ENCODE results near the gene ACP3. TPM values are rescaled to one million over a fixed set of nuclear protein-coding genes. Genes with fewer than 3 reads are reported as not detected.
A peak's percentile ranks its signal among the peaks of the same experiment; 100 is the strongest.

Gene ACP3, protein sequence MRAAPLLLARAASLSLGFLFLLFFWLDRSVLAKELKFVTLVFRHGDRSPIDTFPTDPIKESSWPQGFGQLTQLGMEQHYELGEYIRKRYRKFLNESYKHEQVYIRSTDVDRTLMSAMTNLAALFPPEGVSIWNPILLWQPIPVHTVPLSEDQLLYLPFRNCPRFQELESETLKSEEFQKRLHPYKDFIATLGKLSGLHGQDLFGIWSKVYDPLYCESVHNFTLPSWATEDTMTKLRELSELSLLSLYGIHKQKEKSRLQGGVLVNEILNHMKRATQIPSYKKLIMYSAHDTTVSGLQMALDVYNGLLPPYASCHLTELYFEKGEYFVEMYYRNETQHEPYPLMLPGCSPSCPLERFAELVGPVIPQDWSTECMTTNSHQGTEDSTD
- 0.28 and 0.54 TPM in 2 replicates for total RNA-seq (2012; rRNA removed)
- polyA plus RNA-seq (2012; rRNA removed): 0.36 and 0.53 TPM in 2 replicates
- polyA plus RNA-seq (2012; cell fraction: cytosol; rRNA removed): 0.13 and 0.25 TPM in 2 replicates
- polyA plus RNA-seq (2012; cell fraction: nucleus; rRNA removed; ENCODE audit: low replicate concordance): 0.07 and 0.25 TPM in 2 replicates
- Bru-seq, nascent RNA: percentile 26 among the genes with signal in this experiment
- percentile 29 among the genes with signal in this experiment for BruChase-seq, experiment 1, labeled RNA remaining after a 6-hour chase
- percentile 18 among the genes with signal in this experiment for BruChase-seq, experiment 2, labeled RNA remaining after a 2-hour chase
- long read RNA-seq, partial matches to known transcripts: 1 of 5 reads
- long read RNA-seq, other reads (novel, unspliced or antisense): 1 of 5 reads

DNA sequence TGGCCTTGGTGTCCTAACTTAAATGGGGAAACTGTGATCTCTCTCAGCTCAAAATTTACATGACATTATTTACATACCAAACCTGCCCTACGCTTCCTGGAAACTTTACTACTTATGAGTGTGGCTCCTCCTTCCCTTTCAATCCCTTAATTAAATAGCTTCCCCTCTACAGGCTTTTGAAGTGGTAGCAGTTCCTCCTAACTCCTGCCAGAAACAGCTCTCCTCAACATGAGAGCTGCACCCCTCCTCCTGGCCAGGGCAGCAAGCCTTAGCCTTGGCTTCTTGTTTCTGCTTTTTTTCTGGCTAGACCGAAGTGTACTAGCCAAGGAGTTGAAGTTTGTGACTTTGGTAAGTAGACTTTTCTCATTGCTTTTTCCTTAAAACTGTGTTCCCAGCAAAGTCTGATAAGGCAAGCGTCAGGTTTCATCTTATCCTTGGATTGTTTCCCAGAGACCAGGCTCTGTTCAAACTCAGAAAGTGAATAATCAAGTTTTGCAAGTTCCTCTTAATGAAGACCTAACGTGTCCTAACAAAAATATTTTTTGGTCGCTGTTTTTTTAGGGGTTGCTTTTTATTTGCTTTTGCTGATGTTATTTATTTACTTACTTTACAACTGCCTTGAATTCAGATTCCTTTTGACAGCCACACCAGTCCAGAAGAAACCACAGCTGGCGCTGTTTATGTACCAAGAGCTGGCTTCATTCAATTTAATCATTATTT lies at the start of gene ACP3:
Gene ACP3, plus strand, starts transcription at position 179 of the 720 bp plus-strand sequence. Its CDS starts 50 bp downstream, at position 229.
- Histone ChIP-seq H4K91ac (ENCODE audit: insufficient read depth, low read depth, low read length) (no peak within 1 kb of the TSS), H4K5ac (ENCODE audit: low read depth, low read length) (peak within 1 kb of the TSS; percentile 10; the same call in 1 of the 2 replicates), H3K56ac (ENCODE audit: extremely low read depth, insufficient read depth, low read length) (no peak within 1 kb of the TSS), H2AK9ac (replicated peaks; ENCODE audit: low read depth, low read length, poor library complexity) (no peak within 1 kb of the TSS), H3K18ac (ENCODE audit: low read depth, low read length) (peak within 1 kb of the TSS; percentile 36), H2BK15ac (ENCODE audit: low read depth, low read length) (no peak within 1 kb of the TSS), H2AFZ (replicated peaks; ENCODE audit: low read length, poor library complexity) (no peak within 1 kb of the TSS), H3K4me1 (ENCODE audit: control insufficient read depth, insufficient read depth, low read length) (no peaks in the 10 kb centered on the region), H3K23ac (ENCODE audit: low read depth, low read length) (no peak within 1 kb of the TSS), H2BK20ac (ENCODE audit: low read depth, low read length) (no peak within 1 kb of the TSS), H3K4me2 (ENCODE audit: low read depth, low read length) (peak within 1 kb of the TSS; percentile 56), H3K9me3 (ENCODE audit: control insufficient read depth, insufficient read depth, low read length) (no peaks in the 10 kb centered on the region), H2BK120ac (ENCODE audit: low read depth, low read length) (no peak within 1 kb of the TSS; the same call in 1 of the 2 replicates), H3K14ac (replicated peaks; ENCODE audit: low read depth, low read length) (0 out of 2 replicates have a peak within 1 kb of the TSS, but pooled peaks have one; percentile 17), H3K79me1 (ENCODE audit: low read depth in 1 of 2, low read length in 2 of 2) (no peaks in the 10 kb centered on the region), H3K4ac (ENCODE audit: low read depth, low read length) (no peak within 1 kb of the TSS), H3K27ac (ENCODE audit: insufficient read depth, low read length) (peak within 1 kb of the TSS; percentile 82), H3K27me3 (ENCODE audit: control insufficient read depth, insufficient read depth, low read length) (no peaks in the 10 kb centered on the region), H3K9ac (ENCODE audit: low read depth, low read length) (peak within 1 kb of the TSS; percentile 18; the same call in 1 of the 2 replicates), H3K36me3 (ENCODE audit: control insufficient read depth, insufficient read depth, low read length) (no peaks in the 10 kb centered on the region), H2BK5ac (ENCODE audit: low read depth, low read length, poor library complexity, severe bottlenecking) (peak within 1 kb of the TSS; percentile 14), H2AK5ac (ENCODE audit: low read depth, low read length) (no peak within 1 kb of the TSS), H4K8ac (ENCODE audit: low read depth in 2 of 2, low read length in 2 of 2) (no peak within 1 kb of the TSS), H3K9me1 (ENCODE audit: insufficient read depth, low read length) (no peaks in the 10 kb centered on the region), H3K4me3 (ENCODE audit: insufficient read depth, low read depth, low read length) (peak within 1 kb of the TSS; percentile 5; the same call in 1 of the 2 replicates), H4K20me1 (ENCODE audit: insufficient read depth, low read length) (no peaks in the 10 kb centered on the region)
- DNase-seq (peak; percentile 82), ATAC-seq (ENCODE audit: low read depth) (peak; percentile 76)
- dilution Hi-C loops (cut with HindIII; ENCODE audit: low sequenced_read_pairs, unreplicated experiment): no loop called here
- intact Hi-C loops (cut with micrococcal nuclease): loop anchor here (1.0 to 2.0 kb wide), 2 partner anchors 45 to 62 kb away; no protein-coding TSS in a partner anchor
- in situ Hi-C loops (cut with MboI; ENCODE audit: low sequenced_read_pairs): no loop called here
- ChIA-PET POLR2A (ENCODE audit: unreplicated experiment) (no interaction called here), CTCF (interaction anchor here (0.6 to 1.8 kb wide), 4 partner anchors 9 to 115 kb away, joined by 3 to 5 read pairs (median 4); no protein-coding TSS in a partner anchor)
- no TSS peak for BruUV-seq (replicated peaks)
- WGBS, 2 experiments (ENCODE audit: extremely low coverage in 2 of 2, insufficient read length in 1 of 2): no CpG with 5 or more reads among the region's 6 CpGs
- TF ChIP-seq POLR2A (IDR thresholded peaks at IDR 0.05; ENCODE audit: low read depth, low read length): no peak
- TF ChIP-seq CEBPB (IDR thresholded peaks at IDR 0.05; ENCODE audit: low read depth, low read length): no peak
- TF ChIP-seq RAD21 (IDR thresholded peaks at IDR 0.05; ENCODE audit: low read length): no peak
